Naive thymus-derived CD8-positive, alpha-beta T cell (primary cell): ENCODE results near the gene FMN2. TPM values are rescaled to one million over a fixed set of nuclear protein-coding genes. Genes with fewer than 3 reads are reported as not detected.
"Not testable (repeated sequence)": the region's sequence is repeated elsewhere in the genome, so short reads cannot be mapped to it uniquely, and the experiment has no call there.

Experiments used
- ATAC-seq, 2 donors: fragments of 150-1000 bp; cut with Tn5 transposase in 1 of 2; sonication (Bioruptor Pico), chemical (Tn5 transposase) in 1 of 2; 1 replicate in 1 of 2; 2 replicates in 1 of 2; pipeline ENCODE4 v1.10.0; 2021; ENCODE audit warnings: mild to moderate bottlenecking in 2 of 2, moderate library complexity in 2 of 2
- POLR2A ChIA-PET: fragments of 350-600 bp; sonication (Branson Sonifier 250); formaldehyde crosslinking; loops from one replicate; lab custom pipeline; 2021; ENCODE audit warnings: antibody characterized with exemption; lab: Charles Lee
- DNase-seq, 10 donors: peaks; one replicate each; pipeline versions ENCODE4 v3.0.0 to v3.0.0-alpha.2; 2020 to 2022
- H3K27ac Mint-ChIP-seq, 10 donors: one replicate each; pipeline ENCODE4 v1.8.0; 2020 to 2022; ENCODE audit warnings: mild to moderate bottlenecking in 10 of 10, mixed read lengths in 10 of 10, moderate library complexity in 4 of 10, inconsistent platforms in 1 of 10
- H3K27me3 Mint-ChIP-seq, 5 donors: one replicate each; pipeline ENCODE4 v1.8.0; 2021 to 2022; ENCODE audit warnings: mixed read lengths in 5 of 5
- H3K36me3 Mint-ChIP-seq, 3 donors: one replicate each; pipeline ENCODE4 v1.8.0; 2020 to 2022; ENCODE audit warnings: mixed read lengths in 3 of 3, mild to moderate bottlenecking in 2 of 3, inconsistent platforms in 1 of 3
- H3K4me1 Mint-ChIP-seq, 4 donors: one replicate each; pipeline ENCODE4 v1.8.0; 2021 to 2022; ENCODE audit warnings: mixed read lengths in 4 of 4
- H3K4me3 Mint-ChIP-seq, 10 donors: one replicate each; pipeline ENCODE4 v1.8.0; 2020 to 2022; ENCODE audit warnings: mild to moderate bottlenecking in 10 of 10, mixed read lengths in 10 of 10, moderate library complexity in 6 of 10, inconsistent platforms in 1 of 10
- H3K9me3 Mint-ChIP-seq, 9 donors: one replicate each; pipeline ENCODE4 v1.8.0; 2020 to 2022; ENCODE audit warnings: mixed read lengths in 9 of 9, mild to moderate bottlenecking in 3 of 9, inconsistent platforms in 1 of 9, moderate library complexity in 1 of 9
- polyA plus RNA-seq, 3 donors: library from polyadenylated mRNA; unstranded; fragments of 300-500 nt; fragmentation: Illumina TruSeq; gene quantifications; one replicate each; pipeline ENCODE4 v1.2.3, GENCODE V29; 2021
- total RNA-seq, 8 experiments: library from RNA in 2 of 8; stranded (reverse) in 2 of 8; gene quantifications; one replicate each; pipeline ENCODE4 v1.2.3 and lab custom pipeline; 2021 to 2026

The FMN2 gene
- total and polyA plus RNA-seq, 5 experiments from 2014 or later = not detected

DNA sequence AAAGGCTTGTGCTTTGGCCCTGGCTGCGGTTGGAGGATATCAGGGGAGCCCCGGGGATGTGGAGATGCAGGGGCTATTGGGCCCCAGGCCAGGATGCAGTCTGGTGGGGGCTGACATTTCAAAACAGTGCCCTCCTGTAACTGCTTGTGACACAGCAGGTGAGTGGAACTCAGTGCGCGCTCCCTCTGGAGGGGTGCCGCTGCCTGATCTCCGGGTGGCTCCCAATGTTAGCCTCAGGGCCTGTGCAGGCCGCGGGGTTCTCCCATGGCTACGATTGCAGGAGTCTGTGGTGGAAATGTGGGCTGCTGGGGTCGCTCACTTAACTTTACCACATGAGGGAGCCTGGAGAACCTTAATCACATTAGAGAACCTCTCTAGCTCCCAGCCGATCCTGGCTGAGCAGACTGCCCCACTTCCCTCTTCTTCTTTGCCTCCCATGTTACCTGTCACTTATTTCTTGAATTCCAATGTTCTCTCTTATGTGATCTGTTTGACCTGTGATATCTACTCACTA, 163.2 kb downstream of the FMN2 start:
- Mint-ChIP-seq H3K36me3 (peaks cover 0 to 19% (median 8%) of the 10 kb centered on the region in 3 donors), H3K4me1 (no peaks in the 10 kb centered on the region), H3K9me3 (peaks cover 6 to 44% (median 22%) of the 10 kb centered on the region in 9 donors), H3K4me3 (no peak overlapping the region), H3K27me3 (peaks cover 0 to 10% (median 0%) of the 10 kb centered on the region in 5 donors), H3K27ac (no peak overlapping the region)
- ATAC-seq (no peak), DNase-seq (no peak)
- POLR2A ChIA-PET = no interaction called here

GRCh38 chr1:240255922-240256321, 164.2 kb downstream of the FMN2 start:
- no peak overlapping the region for H3K4me3 Mint-ChIP-seq
- peaks cover 0 to 19% (median 8%) of the 10 kb centered on the region in 3 donors for H3K36me3 Mint-ChIP-seq
- no peak overlapping the region for H3K27ac Mint-ChIP-seq
- peaks cover 6 to 34% (median 19%) of the 10 kb centered on the region in 9 donors for H3K9me3 Mint-ChIP-seq
- DNase-seq (no peak), ATAC-seq (no peak)
- no peaks in the 10 kb centered on the region for H3K4me1 Mint-ChIP-seq
- peaks cover 0 to 10% (median 0%) of the 10 kb centered on the region in 5 donors for H3K27me3 Mint-ChIP-seq
- POLR2A ChIA-PET = no interaction called here

DNA sequence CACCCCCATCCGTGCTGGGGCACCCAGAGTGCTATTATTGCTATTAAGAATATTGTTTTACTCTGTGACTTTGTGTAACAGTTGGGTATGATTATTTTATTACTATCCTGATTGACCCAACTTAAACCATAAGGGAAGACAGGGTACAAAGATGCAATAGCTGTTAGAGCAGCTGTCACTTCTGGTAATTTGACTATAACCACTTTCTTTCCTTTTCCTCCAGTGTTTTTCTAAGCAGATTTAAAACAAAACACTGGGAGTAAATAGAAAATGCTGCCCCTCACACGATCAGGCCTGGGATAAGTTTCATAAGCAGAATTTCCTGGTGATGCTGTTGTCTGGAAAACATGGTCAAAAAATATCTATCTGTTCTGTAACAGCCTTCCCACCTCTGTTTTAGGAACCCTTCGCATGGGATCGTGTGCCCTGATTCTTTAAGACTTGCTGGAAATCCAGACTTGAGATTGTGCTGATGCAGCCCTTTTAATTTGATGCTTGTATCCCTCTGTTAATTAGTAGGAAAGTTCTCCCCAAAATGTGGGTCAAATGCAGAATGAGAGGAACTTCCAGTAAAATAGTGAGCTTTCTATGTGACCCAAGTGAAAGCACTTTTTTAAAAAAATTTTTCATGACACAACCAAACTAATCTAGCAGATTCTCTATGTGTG, 165.3 kb downstream of the FMN2 start:
- Mint-ChIP-seq H3K36me3 (peaks cover 0 to 19% (median 8%) of the 10 kb centered on the region in 3 donors), H3K27me3 (peaks cover 0 to 10% (median 0%) of the 10 kb centered on the region in 5 donors), H3K4me1 (no peaks in the 10 kb centered on the region), H3K27ac (no peak overlapping the region), H3K4me3 (no peak overlapping the region), H3K9me3 (peaks cover 6 to 37% (median 19%) of the 10 kb centered on the region in 9 donors)
- DNase-seq = no peak
- no peak for ATAC-seq
- POLR2A ChIA-PET = no interaction called here

- Mint-ChIP-seq H3K27me3 (peaks cover 0 to 7% (median 0%) of the 10 kb centered on the region in 5 donors), H3K4me3 (no peak overlapping the region), H3K9me3 (peaks cover 0 to 30% (median 7%) of the 10 kb centered on the region in 9 donors), H3K36me3 (peaks cover 0 to 6% (median under 1%) of the 10 kb centered on the region in 3 donors), H3K27ac (no peak overlapping the region), H3K4me1 (no peaks in the 10 kb centered on the region)
- POLR2A ChIA-PET = no interaction called here
- ATAC-seq (no peak), DNase-seq (no peak)
Observed at GRCh38 chr1:240258910-240259309, 167.2 kb downstream of the FMN2 start.

- H3K4me1 Mint-ChIP-seq, H3K4me3 Mint-ChIP-seq, H3K36me3 Mint-ChIP-seq, ATAC-seq, H3K27ac Mint-ChIP-seq, POLR2A ChIA-PET, DNase-seq, H3K27me3 Mint-ChIP-seq: not testable (repeated sequence)
- peaks cover 0 to 14% (median 6%) of the 10 kb centered on the region in 9 donors for H3K9me3 Mint-ChIP-seq
Observed at GRCh38 chr1:240264494-240264893, 172.8 kb downstream of the FMN2 start.

DNA sequence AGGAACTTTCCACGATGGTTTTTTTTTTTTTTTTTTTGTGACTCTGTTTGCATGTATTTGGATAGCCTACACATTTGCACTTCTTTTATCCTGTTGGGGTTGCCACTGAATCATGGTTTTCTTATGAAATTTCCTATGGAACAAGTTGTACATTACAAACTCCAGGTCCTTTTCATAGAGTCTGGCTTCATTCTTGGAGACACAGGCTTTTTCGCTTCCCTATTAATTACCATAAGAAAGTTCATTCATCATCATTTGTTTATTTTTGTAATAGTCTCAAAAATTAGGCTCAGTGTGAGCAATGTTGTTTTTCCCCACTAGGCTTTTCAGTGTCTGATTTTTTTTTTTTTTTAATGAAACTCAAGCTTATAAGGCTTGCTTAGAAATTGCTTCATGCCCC, 179.4 kb downstream of the FMN2 start:
- Mint-ChIP-seq H3K4me3 (no peak overlapping the region), H3K27me3 (peaks cover 0 to 7% (median 0%) of the 10 kb centered on the region in 5 donors), H3K4me1 (peaks cover 0 to 2% (median 0%) of the 10 kb centered on the region in 4 donors), H3K36me3 (peaks cover 0 to 12% (median 0%) of the 10 kb centered on the region in 3 donors), H3K9me3 (peaks cover 5 to 28% (median 14%) of the 10 kb centered on the region in 9 donors), H3K27ac (no peak overlapping the region)
- DNase-seq (no peak), ATAC-seq (no peak)
- POLR2A ChIA-PET = no interaction called here

GRCh38 chr1:240274569-240274968, 182.9 kb downstream of the FMN2 start:
- peaks cover 0 to 7% (median 0%) of the 10 kb centered on the region in 5 donors for H3K27me3 Mint-ChIP-seq
- POLR2A ChIA-PET = no interaction called here
- peaks cover 0 to 2% (median 0%) of the 10 kb centered on the region in 4 donors for H3K4me1 Mint-ChIP-seq
- peaks cover 2 to 30% (median 10%) of the 10 kb centered on the region in 9 donors for H3K9me3 Mint-ChIP-seq
- H3K36me3 Mint-ChIP-seq = peaks cover 0 to 15% (median 0%) of the 10 kb centered on the region in 3 donors
- H3K4me3 Mint-ChIP-seq = no peak overlapping the region
- ATAC-seq = no peak
- no peak overlapping the region for H3K27ac Mint-ChIP-seq
- DNase-seq = no peak

DNA sequence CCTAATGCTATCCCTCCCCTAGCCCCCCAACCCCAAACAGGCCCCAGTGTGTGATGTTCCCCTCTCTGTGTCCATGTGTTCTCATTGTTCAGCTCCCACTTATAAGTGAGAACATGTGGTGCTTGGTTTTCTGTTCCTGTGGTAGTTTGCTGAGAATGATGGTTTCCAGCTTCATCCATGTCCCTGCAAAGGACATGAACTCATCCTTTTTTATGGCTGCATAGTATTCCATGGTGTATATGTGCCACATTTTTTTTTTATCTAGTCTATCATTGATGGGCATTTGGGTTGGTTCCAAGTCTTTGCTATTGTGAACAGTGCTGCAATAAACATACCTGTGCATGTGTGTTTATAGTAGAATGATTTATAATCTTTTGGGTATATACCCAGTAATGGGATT, 183.5 kb downstream of the FMN2 start:
- POLR2A ChIA-PET, H3K4me1 Mint-ChIP-seq, ATAC-seq, H3K4me3 Mint-ChIP-seq, H3K27ac Mint-ChIP-seq, DNase-seq, H3K27me3 Mint-ChIP-seq: not testable (repeated sequence)
- peaks cover under 1 to 30% (median 10%) of the 10 kb centered on the region in 9 donors for H3K9me3 Mint-ChIP-seq
- peaks cover 0 to 15% (median 0%) of the 10 kb centered on the region in 3 donors for H3K36me3 Mint-ChIP-seq

DNA sequence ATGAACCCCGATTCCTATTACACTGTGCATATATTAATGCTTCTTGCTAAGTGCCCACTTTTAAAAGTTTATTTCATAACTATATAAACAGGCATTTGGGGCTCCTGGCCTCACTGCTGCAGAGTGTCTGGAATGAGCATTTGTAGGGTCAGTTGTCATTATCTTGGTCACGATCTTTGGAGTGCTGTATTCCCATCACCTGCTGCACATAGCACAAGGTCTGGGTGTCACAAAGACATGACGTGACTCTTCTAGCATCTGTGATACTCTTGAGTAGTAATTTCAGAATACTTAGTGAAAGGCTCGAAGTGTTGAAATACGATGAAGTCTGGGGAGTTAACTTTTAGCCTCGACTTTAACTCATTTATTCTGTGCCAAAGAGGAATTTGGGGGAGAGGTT, 186.4 kb downstream of the FMN2 start:
- ATAC-seq = no peak
- H3K9me3 Mint-ChIP-seq = peaks cover 0 to 30% (median 8%) of the 10 kb centered on the region in 9 donors
- peaks cover 0 to 2% (median 0%) of the 10 kb centered on the region in 4 donors for H3K4me1 Mint-ChIP-seq

GRCh38 chr1:240280560-240281322, 189.1 kb downstream of the FMN2 start:
- peaks cover 0 to 7% (median 0%) of the 10 kb centered on the region in 5 donors for H3K27me3 Mint-ChIP-seq
- H3K9me3 Mint-ChIP-seq = peaks cover 0 to 19% (median 0%) of the 10 kb centered on the region in 9 donors
- no peak overlapping the region for H3K4me3 Mint-ChIP-seq
- POLR2A ChIA-PET = no interaction called here
- peaks cover 0 to 7% (median 0%) of the 10 kb centered on the region in 3 donors for H3K36me3 Mint-ChIP-seq
- DNase-seq (no peak), ATAC-seq (no peak)
- H3K4me1 Mint-ChIP-seq = no peaks in the 10 kb centered on the region
- no peak overlapping the region for H3K27ac Mint-ChIP-seq

More for the DNA sequence above, 186.4 kb downstream of the FMN2 start:
- DNase-seq = no peak
- H3K27me3 Mint-ChIP-seq = peaks cover 0 to 7% (median 0%) of the 10 kb centered on the region in 5 donors
- peaks cover 0 to 15% (median 0%) of the 10 kb centered on the region in 3 donors for H3K36me3 Mint-ChIP-seq
- no peak overlapping the region for H3K4me3 Mint-ChIP-seq
- no peak overlapping the region for H3K27ac Mint-ChIP-seq
- POLR2A ChIA-PET = no interaction called here

DNA sequence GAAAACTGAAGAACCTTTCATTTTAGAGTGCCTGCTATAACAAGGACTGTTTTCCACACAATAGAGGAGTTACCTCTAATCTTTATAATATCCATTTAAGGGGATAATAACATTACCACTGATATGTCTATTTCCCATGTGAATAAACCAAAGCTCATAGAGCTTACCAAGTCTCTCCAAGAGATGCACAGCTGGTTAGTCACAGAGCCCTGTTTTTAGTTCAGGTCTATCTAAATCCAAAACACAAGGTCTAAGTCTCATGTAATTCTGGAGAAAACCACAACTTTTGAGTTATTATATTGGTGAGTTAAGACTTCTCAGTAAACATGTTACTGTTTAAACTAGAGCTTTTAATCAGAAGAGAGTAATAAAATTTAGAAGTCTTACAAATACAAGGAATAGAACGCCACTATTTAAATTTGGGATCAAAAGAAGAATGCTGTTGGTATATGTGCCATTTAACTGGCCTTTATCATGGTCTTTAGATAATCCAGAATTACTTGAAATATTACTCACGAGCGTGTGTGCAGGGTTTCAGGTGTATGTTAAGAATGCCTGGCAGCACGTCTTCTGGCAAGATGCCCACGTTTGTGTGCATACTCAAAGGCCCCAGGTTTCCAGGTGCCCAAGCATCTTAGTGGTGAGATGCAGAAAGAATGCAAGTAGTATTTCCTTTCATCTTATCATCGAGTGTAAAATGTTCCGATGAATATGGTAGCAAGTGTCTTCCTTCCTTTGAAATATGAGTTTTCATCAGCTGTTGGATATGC, 190.6 kb downstream of the FMN2 start:
- H3K4me1 Mint-ChIP-seq = no peaks in the 10 kb centered on the region
- ATAC-seq (no peak), DNase-seq (no peak)
- POLR2A ChIA-PET = no interaction called here
- no peaks in the 10 kb centered on the region for H3K36me3 Mint-ChIP-seq
- peaks cover 0 to 7% (median 1%) of the 10 kb centered on the region in 5 donors for H3K27me3 Mint-ChIP-seq
- peaks cover 0 to 10% (median 0%) of the 10 kb centered on the region in 9 donors for H3K9me3 Mint-ChIP-seq
- H3K27ac Mint-ChIP-seq = no peak overlapping the region
- H3K4me3 Mint-ChIP-seq = no peak overlapping the region

- DNase-seq (no peak), ATAC-seq (no peak)
- Mint-ChIP-seq H3K27me3 (peaks cover 0 to 7% (median 1%) of the 10 kb centered on the region in 5 donors), H3K9me3 (peaks cover 0 to 10% (median 0%) of the 10 kb centered on the region in 9 donors), H3K4me1 (no peaks in the 10 kb centered on the region), H3K27ac (no peak overlapping the region), H3K4me3 (no peak overlapping the region), H3K36me3 (no peaks in the 10 kb centered on the region)
- POLR2A ChIA-PET = no interaction called here
Observed at GRCh38 chr1:240284656-240285414, 193.2 kb downstream of the FMN2 start.
